Posterior vena cava (tissue), 2 donors: ENCODE data around the gene MZB1. TPM values are rescaled to one million over a fixed set of nuclear protein-coding genes. Genes with fewer than 3 reads are reported as not detected.
"Not testable (repeated sequence)": the region's sequence is repeated elsewhere in the genome, so short reads cannot be mapped to it uniquely, and the experiment has no call there.

Experiments used
- DNase-seq: peaks from one replicate; pipeline ENCODE4 v3.0.0-alpha.2; 2020; ENCODE audit warnings: low spot score
- intact Hi-C, 2 donors: fragments of 100-400 bp; cut with DNase I; formaldehyde crosslinking; loops; one replicate each; pipeline versions ENCODE4 v1.14.1 to v1.14.2; 2022 to 2023
- total RNA-seq, 2 donors: library from RNA; stranded (reverse); fragmentation: NEBNext Ultra II Directional; extraction: Animal tissue kit (Norgen Biotek cat#: 25700); gene quantifications; one replicate each; pipeline ENCODE4 v1.2.1, GENCODE V29; 2021
- donor health status: DM: yes; HTN: yes; CAD: no.
- donor health status: DM: yes; HTN: yes; CAD: no.

MZB1 gene
- total RNA-seq, 2 donors from 2014 or later = 1.0 TPM

GRCh38 chr5:139413963-139414362 lies 24.2 kb upstream of the MZB1 start:
- intact Hi-C loops = no loop called here
- no peak for DNase-seq

- no peak for DNase-seq
- intact Hi-C loops = no loop called here
Measured at GRCh38 chr5:139413153-139413552, 23.4 kb upstream of the MZB1 start.

GRCh38 chr5:139410993-139411828 lies 21.5 kb upstream of the MZB1 start:
- no peak for DNase-seq
- intact Hi-C loops = no loop called here

- no peak for DNase-seq
- intact Hi-C loops = no loop called here
Measured at GRCh38 chr5:139410121-139410992, 20.6 kb upstream of the MZB1 start.

GRCh38 chr5:139409116-139409515 lies 19.4 kb upstream of the MZB1 start:
- not testable (repeated sequence) for DNase-seq
- intact Hi-C loops = loop anchor here in 1 of 2 donors (10.0 kb wide), 1 partner anchor 1164 kb away; no protein-coding TSS in a partner anchor

GRCh38 chr5:139408191-139408590 lies 18.5 kb upstream of the MZB1 start:
- DNase-seq = no peak
- intact Hi-C loops = loop anchor here in 1 of 2 donors (10.0 kb wide), 1 partner anchor 1163 kb away; no protein-coding TSS in a partner anchor

GRCh38 chr5:139407517-139407916 lies 17.8 kb upstream of the MZB1 start:
- intact Hi-C loops = loop anchor here in 1 of 2 donors (10.0 kb wide), 1 partner anchor 1163 kb away; no protein-coding TSS in a partner anchor
- no peak for DNase-seq

- no peak for DNase-seq
- intact Hi-C loops = loop anchor here in 1 of 2 donors (10.0 kb wide), 1 partner anchor 1162 kb away; no protein-coding TSS in a partner anchor
Measured at GRCh38 chr5:139406963-139407362, 17.2 kb upstream of the MZB1 start.

GRCh38 chr5:139404484-139404840 lies 14.7 kb upstream of the MZB1 start:
- DNase-seq = peak; percentile 2
- intact Hi-C loops = loop anchor here in 1 of 2 donors (10.0 kb wide), 1 partner anchor 1160 kb away; no protein-coding TSS in a partner anchor

GRCh38 chr5:139403787-139404483 lies 14.2 kb upstream of the MZB1 start, which contains the start of gene SPATA24:
SPATA24 (minus strand) TSS chr5:139404089; CDS start chr5:139404060, 29 bp downstream.
- intact Hi-C loops = loop anchor here in 1 of 2 donors (10.0 kb wide), 1 partner anchor 1159 kb away; no protein-coding TSS in a partner anchor
- DNase-seq = peak; percentile 99

GRCh38 chr5:139403418-139403786 lies 13.7 kb upstream of the MZB1 start:
- intact Hi-C loops = loop anchor here in 1 of 2 donors (10.0 kb wide), 1 partner anchor 1159 kb away; no protein-coding TSS in a partner anchor
- DNase-seq = no peak

- peak; percentile 69 for DNase-seq
- intact Hi-C loops = loop anchor here in 1 of 2 donors (10.0 kb wide), 1 partner anchor 1158 kb away; no protein-coding TSS in a partner anchor
Measured at GRCh38 chr5:139402561-139403158, 12.9 kb upstream of the MZB1 start.

GRCh38 chr5:139401546-139401945 lies 11.8 kb upstream of the MZB1 start:
- intact Hi-C loops = loop anchor here in 1 of 2 donors (10.0 kb wide), 1 partner anchor 1157 kb away; no protein-coding TSS in a partner anchor
- DNase-seq = peak; percentile 32

- DNase-seq = no peak
Measured at GRCh38 chr5:139399501-139400121, 9.9 kb upstream of the MZB1 start.

GRCh38 chr5:139397921-139398320 lies 8.2 kb upstream of the MZB1 start:
- intact Hi-C loops = no loop called here
- DNase-seq = no peak

More at GRCh38 chr5:139399501-139400121, 9.9 kb upstream of the MZB1 start:
- intact Hi-C loops = loop anchor here in 1 of 2 donors (10.0 kb wide), 1 partner anchor 1155 kb away; no protein-coding TSS in a partner anchor

GRCh38 chr5:139396691-139397090 lies 7.0 kb upstream of the MZB1 start:
- no peak for DNase-seq
- intact Hi-C loops = no loop called here

GRCh38 chr5:139395844-139396640 lies 6.3 kb upstream of the MZB1 start:
- no peak for DNase-seq
- intact Hi-C loops = no loop called here
